Activated CD4-positive, alpha-beta T cell treated with anti-CD3 and anti-CD28 coated beads, Interleukin-2, amount 50 U/mL, for 4 hours (primary cell): ENCODE measurements around the gene BMP2K.
"Not testable (repeated sequence)": the region's sequence is repeated elsewhere in the genome, so short reads cannot be mapped to it uniquely, and the experiment has no call there.

Experiments used
- DNase-seq, 2 experiments: peaks; one replicate each; pipeline ENCODE4 v3.0.0-alpha.2; 2020

Gene BMP2K

GRCh38 chr4:78864405-78865024, 88.4 kb downstream of the BMP2K start:
- no peak for DNase-seq

DNA sequence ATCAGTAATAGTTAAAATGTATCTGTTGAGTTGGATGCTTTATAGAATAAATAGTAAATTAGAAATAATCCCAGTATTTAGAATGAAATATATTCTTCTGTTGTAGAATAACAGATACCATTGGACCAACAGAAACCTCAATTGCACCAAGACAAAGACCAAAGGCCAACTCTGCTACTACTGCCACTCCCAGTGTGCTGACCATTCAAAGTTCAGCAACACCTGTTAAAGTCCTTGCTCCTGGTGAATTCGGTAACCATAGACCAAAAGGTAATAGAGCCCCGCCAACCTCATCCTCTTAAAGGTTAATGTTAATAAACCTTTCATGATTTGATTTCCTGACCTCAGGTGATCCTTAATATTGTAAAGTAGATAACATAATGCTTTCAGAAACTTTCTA, 89.3 kb downstream of the BMP2K start:
- DNase-seq, result no peak

- DNase-seq, result not testable (repeated sequence)
Measured at GRCh38 chr4:78868712-78869111, 92.6 kb downstream of the BMP2K start.

GRCh38 chr4:78870056-78870455, 93.9 kb downstream of the BMP2K start:
- DNase-seq, result no peak

DNA sequence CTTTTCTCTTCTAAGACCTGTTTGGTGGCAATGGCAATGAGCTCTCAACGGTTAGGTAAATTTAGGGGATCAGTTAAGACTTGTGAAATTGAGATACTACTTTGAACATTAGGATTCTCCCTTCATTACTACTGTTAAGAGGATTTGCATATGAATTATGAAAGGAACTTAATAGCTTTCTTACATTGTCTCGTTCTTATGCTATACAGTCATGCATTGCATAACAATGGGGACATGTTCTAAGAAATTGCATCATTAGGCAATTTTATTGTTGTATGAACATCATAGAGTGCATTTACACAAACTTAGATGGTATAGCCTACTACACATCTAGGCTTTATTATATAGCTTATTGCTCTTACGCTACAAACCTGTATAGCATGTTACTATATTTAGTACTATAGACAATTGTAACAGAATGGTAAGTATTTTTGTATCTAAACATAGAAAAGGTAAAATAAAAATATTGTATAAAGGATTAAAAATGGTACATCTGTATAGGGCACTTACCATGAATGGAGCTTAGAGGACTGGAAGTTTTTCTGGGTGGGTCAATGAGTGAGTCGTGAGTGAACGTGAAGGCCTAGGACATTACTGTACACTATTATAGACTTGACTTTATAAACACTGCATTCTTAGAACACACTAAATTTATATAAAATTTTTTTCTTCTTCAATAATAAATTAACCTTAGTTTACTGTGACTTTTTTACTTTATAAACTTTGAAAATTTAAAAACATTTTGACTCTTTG, 100.6 kb downstream of the BMP2K start:
- no peak for DNase-seq

DNA sequence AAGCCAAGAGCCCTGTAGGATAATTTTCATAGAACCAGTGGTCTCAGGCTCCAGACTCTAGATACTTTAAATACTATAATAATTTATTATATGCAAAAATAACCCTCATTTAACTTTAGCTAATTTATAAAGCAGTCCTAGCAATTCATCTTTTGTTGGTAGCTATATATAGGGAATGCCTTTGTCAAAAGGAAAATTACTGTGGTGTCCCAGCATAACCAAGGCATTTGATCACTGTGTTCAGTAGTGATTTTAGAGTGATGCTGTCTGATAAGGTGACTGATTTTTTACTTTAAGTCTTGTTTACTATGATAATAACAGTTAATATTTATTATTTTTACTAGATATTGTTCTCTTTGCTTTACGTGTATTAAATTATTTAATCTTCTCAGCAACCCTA, 101.9 kb downstream of the BMP2K start:
- no peak for DNase-seq

- no peak for DNase-seq
Measured at GRCh38 chr4:78880874-78881492, 104.8 kb downstream of the BMP2K start.

DNA sequence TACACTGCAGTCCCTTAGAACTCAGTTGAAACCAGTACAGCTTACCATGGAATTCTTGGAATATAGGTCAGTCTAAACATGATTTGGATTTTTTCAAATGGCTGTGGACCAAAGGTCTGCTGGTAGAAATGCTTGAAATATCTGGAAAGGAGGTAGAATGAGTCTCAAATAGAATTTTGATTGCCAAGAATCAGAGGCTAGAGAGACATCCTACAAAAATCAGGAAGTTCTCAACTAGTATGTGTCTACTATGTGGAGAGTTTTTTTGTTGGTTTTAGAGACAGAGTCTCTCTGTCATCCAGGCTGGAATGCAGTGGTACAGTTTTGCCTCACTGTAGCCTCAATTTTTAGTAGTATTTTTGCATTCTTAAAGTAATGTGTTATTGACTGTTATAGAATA, 109.4 kb downstream of the BMP2K start:
- DNase-seq, result no peak

GRCh38 chr4:78889955-78890354, 113.8 kb downstream of the BMP2K start:
- no peak for DNase-seq

GRCh38 chr4:78899302-78899701, 123.2 kb downstream of the BMP2K start:
- no peak for DNase-seq

- DNase-seq, result no peak
Measured at GRCh38 chr4:78901882-78902281, 125.7 kb downstream of the BMP2K start.

DNA sequence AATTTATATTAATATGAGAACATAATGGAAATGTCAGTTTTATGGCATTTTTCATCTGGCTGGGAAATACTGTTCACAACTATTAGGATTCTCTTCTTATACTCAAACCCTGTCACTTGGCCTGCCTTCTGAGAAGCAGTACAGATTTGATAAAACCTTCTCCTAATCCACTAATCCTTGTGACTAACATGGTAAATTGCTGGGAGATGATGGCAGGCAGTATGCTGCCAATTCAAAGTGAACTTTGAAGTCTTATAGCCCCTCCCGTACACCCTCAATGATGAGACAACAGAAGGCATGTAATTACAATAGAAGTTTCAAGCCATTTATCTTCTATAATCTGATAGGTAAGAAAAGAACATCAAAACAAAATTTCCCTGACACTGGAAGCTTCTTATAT, 126.1 kb downstream of the BMP2K start:
- DNase-seq, result no peak

- DNase-seq, result no peak
Measured at GRCh38 chr4:78904143-78904542, 128.0 kb downstream of the BMP2K start.

GRCh38 chr4:78907638-78908037, 131.5 kb downstream of the BMP2K start:
- DNase-seq, result no peak

- not testable (repeated sequence) for DNase-seq
Measured at GRCh38 chr4:78908974-78909373, 132.8 kb downstream of the BMP2K start.

DNA sequence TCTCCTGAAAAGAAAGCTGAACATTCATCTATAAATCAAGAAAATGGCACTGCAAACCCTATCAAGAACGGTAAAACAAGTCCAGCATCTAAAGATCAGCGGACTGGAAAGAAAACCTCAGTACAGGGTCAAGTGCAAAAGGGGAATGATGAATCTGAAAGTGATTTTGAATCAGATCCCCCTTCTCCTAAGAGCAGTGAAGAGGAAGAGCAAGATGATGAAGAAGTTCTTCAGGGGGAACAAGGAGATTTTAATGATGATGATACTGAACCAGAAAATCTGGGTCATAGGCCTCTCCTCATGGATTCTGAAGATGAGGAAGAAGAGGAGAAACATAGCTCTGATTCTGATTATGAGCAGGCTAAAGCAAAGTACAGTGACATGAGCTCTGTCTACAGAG, 134.5 kb downstream of the BMP2K start:
- no peak for DNase-seq

DNA sequence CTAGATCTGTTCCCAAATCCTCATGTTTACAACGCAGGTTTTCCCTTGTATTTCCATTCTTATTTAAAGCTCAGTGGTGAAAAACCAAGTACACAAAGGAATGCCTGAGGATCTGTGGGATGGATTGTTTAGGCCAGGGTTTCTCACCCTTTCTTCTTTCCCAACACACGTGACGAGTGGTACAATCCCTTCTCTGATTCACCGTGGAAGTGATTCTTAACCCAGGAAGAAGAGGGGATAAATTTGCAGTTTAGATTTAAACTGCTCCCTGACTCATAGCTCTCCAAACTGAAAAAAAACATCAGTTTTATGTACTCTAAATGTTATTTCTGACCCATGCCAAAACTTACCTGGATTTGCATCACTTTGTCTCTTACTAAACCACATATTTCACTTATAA, 146.1 kb downstream of the BMP2K start:
- DNase-seq, result no peak

DNA sequence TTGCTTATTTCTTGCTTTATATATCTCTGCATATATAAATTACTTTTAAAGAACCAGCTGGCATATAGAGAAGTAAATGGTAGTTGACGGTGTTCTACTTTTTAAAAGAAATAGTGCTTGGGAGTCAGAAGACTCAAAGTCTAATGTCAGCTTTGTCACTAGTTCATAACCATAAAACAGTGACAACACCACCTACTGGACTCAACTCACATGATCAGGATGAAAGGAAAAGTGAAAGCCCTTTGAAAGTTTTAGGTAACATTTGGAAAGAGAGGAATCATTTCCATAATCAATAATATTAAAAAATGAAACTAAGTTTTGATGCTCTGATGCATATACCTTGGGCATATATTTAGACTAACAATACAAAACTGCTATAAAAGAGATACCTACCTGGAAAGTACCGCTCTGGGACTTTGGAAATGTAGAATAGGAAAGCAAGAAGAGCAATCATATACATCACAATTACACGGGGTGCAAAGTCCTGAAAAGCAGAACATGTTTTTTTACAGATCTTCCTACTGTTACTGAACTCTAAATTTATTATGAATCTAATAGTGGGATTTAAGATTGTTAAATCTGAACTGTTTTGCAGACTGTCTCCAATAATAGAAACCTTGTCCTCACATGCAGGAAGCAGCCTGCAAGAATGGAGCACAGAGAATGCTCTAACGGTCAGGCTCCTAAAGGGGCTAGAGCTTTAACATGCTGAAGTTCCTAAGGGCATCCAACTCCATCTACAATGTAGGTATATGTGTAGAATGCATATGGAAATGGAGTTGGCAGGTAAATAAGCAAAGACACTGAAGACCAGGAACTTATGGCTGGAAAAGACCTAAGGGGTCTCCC, 147.5 kb downstream of the BMP2K start:
- no peak for DNase-seq

DNA sequence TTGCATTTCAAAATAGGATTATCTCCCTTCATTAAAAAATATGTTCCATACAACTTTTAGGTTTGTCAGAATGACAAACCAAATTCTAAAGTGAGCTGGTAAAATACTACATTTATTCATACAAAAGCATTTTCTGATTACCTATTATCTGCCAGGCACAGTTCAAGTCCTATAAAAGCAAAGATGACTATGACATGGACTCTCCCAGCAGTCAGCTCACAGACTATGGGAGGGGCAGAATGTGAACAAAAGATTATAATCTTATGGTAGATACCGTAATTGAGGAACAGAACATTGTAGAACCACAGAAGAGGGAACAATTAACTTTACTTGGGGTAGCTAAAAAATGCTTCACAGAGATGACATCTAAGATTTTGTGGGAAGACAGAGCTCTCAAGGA, 150.7 kb downstream of the BMP2K start:
- no peak for DNase-seq

- no peak for DNase-seq
Measured at GRCh38 chr4:78928835-78929234, 152.7 kb downstream of the BMP2K start.

GRCh38 chr4:78930016-78930629, 154.0 kb downstream of the BMP2K start:
- no peak for DNase-seq

GRCh38 chr4:78936989-78937388, 160.8 kb downstream of the BMP2K start:
- no peak for DNase-seq

DNA sequence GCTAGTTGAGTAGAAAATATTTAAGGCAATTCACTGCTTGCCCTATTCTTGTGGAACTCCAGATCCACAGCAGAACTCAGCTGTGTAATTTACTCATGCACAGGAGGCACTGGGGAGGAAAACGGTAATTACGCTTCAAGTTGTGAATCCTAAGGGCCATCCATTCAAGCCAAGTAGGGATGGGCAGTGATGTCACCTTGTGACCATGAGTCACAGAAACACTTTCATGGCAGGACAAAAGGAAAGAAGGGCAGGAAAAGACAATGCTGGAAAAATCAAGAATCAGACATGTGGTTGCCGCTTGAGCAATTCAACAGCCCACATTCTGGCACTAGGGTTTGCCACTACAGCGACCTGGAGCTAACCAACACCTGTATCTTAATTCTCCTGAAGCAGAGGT, 161.7 kb downstream of the BMP2K start:
- DNase-seq, result no peak
